ENCODE results near the gene SH3BP5.

DNA sequence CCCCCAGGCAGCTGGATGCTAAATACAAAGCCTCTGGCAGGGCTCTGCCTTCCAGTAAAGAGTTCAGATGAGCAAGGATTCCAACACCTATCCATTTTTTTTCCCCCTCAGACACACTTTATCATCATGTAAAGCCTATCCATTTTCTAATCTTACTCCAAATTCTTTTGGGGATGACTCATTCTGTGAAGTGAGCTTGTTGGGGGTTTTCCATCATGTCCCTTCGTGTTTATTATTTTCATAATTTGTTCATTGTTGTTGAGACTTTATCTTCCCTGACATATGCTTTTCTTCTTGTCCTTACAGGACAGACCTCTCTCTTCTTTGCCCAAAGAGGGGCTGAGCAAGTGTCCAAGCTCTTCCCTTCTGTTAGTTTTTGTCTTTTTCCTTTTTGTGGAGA, 34.7 kb upstream of the SH3BP5 start:
- TF ChIP-seq, protein P1, sequence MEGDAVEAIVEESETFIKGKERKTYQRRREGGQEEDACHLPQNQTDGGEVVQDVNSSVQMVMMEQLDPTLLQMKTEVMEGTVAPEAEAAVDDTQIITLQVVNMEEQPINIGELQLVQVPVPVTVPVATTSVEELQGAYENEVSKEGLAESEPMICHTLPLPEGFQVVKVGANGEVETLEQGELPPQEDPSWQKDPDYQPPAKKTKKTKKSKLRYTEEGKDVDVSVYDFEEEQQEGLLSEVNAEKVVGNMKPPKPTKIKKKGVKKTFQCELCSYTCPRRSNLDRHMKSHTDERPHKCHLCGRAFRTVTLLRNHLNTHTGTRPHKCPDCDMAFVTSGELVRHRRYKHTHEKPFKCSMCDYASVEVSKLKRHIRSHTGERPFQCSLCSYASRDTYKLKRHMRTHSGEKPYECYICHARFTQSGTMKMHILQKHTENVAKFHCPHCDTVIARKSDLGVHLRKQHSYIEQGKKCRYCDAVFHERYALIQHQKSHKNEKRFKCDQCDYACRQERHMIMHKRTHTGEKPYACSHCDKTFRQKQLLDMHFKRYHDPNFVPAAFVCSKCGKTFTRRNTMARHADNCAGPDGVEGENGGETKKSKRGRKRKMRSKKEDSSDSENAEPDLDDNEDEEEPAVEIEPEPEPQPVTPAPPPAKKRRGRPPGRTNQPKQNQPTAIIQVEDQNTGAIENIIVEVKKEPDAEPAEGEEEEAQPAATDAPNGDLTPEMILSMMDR (IDR thresholded peaks at IDR 0.05): no peak
- no peak for TF ChIP-seq EP300 (IDR thresholded peaks at IDR 0.05)

All from tibial nerve (tissue), 4 donors.